Pons (tissue), 1 donor: ENCODE data around the gene APOL1.
"Not testable (repeated sequence)": the region's sequence is repeated elsewhere in the genome, so short reads cannot be mapped to it uniquely, and the experiment has no call there.

Source experiments
- DNase-seq: peaks from one replicate; pipeline ENCODE4 v3.0.0-alpha.2; 2016; ENCODE audit warnings: low spot score

The APOL1 gene, protein sequence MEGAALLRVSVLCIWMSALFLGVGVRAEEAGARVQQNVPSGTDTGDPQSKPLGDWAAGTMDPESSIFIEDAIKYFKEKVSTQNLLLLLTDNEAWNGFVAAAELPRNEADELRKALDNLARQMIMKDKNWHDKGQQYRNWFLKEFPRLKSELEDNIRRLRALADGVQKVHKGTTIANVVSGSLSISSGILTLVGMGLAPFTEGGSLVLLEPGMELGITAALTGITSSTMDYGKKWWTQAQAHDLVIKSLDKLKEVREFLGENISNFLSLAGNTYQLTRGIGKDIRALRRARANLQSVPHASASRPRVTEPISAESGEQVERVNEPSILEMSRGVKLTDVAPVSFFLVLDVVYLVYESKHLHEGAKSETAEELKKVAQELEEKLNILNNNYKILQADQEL

DNA sequence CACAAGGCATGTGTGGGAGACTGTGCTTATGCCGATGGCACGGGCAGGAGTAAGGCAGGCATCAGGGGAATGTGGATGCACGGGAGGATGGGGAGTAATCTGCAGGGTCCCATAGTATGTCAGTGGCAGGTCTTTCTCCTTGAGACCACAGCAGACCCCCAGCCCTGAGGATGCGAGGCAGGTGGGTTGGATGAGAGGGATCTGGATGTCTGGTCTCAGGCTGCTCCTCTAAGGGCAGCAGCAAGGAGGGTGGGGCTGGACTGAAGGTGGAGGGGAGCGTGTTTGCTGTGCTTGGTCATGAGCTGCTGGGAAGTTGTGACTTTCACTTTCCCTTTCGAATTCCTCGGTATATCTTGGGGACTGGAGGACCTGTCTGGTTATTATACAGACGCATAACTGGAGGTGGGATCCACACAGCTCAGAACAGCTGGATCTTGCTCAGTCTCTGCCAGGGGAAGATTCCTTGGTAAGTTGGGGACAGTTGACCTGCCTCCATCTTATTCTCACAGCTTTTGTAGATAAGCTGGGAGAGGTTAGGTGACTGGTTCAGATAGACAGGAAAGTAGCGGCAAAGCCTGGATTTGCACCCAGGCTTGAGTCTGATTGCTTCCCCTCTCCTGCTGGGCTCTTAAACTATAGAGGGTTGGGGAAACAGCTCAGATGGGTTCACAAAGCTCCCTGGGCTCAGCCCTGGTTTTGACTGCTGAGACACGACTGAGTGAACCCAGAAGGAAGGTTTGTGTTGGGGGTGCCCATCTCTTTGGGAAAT lies at the start of gene APOL1:
Gene APOL1, plus strand, starts transcription at position 380 of the 769 bp plus-strand sequence. CDS start 1,823 bp downstream, outside the sequence.
- peak; percentile 42 for DNase-seq

DNA sequence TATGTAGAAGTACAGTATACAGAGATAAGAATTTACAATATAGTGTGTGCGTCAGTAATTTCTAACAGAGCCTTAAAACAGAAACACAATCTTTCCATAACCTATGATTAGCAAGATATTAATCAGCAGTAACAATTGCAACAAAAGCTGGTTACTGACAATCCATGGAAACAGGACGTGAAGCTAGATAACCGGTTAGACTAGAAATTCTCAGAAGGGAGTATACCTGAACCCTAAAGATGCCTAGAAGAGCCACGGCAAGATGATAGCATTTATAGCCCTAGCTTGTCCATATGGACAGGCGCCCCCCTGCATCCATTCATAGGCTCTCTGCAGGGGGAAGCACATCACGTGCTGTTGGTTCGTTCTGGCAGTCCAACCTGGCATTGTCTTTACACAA lies 49.5 kb upstream of the APOL1 start:
- DNase-seq, result not testable (repeated sequence)

DNA sequence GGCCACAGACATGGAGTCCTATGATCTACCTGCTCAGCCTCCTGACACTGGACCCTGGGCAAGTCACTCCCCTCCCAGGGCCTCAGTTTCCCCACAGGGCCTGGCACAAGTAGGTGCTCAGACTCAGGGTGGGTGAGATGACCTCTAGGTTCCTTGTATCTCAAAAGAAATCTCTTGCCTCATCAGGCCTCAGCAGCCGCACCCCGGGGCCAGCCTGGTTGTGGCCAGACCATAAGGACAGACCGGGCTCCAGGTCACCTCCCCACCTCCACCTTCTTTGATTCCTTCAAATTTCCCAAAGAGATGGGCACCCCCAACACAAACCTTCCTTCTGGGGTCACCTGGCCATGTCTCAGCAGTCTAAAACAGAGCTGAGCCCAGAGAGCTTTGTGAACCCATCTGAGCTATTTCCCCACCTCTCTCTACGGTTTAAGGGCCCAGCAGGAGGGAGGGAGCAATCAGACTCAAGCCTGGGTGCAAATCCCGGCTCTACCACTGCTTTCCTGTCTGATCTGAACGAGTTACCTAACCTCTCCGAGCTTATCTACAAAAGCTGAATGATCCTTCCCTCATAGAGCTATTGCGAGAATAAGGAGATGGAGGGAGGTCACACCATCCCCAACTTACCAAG lies 48.8 kb upstream of the APOL1 start:
- DNase-seq, result no peak

DNA sequence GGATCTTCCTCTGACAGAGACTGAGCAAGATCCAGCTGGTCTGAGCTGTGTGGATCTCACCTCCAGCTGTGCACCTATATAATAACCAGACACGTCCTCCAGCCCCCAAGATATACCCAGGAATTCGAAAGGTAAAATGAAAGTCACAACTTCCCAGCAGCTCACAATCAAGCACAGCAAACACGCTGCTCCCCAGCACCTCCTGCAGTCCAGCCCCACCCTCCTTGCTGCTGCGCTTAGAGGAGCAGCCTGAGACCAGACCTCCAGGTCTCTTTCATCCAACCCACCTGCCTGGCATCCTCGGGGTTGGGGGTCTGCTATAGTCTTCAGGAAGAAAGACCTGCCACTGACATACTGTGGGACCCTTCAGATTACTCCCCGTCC lies 48.3 kb upstream of the APOL1 start:
- DNase-seq, result no peak

DNA sequence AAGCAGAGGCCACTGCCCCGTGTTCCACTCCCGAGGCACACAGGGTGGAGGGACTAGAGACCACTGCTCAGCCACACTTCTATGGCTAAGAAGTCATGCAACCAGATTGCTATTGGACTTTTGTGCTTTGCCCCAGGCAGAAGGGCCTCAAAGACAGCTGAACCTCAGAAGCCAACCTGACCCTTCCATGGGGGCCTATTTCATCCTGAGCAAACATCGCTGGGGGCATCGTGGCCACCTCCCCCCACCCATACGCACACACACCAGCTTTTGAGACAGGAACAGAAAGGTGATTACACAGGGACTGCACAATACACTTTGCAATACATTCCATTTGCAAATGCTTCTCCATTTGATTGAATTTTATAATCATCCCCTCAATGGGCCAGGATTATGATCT lies 47.4 kb upstream of the APOL1 start:
- DNase-seq, result not testable (repeated sequence)

DNA sequence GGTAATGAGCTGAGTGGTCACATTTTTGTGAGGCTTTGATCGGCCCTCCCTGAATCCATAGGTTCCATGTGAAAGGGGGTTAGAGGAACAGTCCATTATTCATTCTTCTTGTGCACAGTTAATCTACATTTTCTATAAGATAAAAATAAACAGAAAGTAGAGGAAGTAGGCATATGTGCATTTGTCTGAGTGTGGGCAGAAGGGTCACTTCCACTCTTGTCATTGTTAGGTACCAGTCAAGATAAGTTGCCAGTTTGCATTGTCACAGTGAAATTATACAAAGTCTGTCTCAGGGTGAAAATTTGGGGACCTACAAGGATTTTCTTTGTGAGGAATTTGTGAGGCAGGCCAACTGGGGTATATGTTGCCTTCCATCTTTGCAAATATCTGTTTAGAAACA lies 46.7 kb upstream of the APOL1 start:
- DNase-seq, result no peak

DNA sequence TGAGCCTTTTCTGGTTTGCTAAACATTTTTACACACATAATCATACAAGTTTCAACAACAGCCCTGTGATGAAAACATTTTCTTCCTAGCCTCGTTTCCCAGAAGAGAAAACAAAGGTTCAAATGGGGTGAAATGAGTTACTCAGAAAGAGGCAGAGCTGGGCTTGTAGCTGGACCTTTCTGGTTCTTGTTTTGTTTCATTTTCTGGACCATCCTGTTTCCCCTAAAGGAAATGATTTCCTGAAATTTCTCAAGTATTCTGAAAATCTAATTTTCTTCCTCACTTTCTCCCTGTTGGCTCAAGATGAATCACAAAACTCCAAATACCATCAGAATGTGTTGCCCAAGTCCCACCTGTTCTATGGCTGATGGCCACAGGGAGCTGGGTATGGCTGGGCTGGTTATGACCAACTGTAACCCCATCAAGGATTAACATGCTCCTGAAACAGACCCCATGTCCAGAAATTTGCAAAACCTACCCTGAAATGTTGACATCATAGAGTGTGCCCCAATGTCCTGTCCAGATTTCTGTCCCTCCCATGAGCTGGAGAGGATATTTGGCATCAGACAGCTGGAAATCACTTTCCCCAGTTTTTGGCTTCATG lies 44.7 kb upstream of the APOL1 start:
- DNase-seq, result no peak

DNA sequence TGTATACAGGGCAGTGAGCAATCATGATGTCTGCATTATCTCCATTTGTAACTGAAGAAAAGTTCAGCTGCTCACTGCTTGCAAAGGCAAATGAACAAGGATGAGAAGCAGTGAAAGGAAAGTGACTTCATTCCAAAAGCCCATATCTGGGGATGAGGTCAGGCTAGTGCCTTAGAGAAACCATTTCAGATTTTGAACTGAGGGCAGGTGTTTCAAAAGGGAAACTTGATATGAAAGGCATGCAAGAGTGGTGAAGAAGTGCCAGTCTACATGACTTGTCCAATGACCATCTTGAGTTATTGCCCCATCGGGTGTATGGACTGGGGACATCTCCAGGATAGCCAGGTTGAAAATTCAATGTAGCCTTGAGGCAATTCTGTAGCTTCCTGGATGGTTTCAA lies 44.0 kb upstream of the APOL1 start:
- no peak for DNase-seq

DNA sequence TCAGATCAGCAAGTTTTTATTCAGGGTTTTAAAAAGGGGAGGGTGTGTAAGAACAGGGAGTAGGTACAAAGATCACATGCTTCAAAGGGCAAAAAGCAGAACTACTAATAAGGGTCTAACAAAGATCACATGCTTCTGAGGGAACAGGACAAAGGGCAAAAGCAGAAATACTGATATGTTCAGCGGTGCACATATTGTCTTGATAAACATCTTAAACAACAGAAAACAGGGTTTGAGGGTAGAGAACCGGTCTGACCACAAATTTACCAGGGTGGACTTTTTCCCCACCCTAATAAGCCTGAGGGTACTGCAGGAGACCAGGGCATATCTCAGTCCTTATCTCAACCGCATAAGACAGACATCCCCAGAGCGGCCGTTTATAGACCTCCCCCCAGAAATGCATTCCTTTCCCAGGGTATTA lies 43.4 kb upstream of the APOL1 start:
- not testable (repeated sequence) for DNase-seq

DNA sequence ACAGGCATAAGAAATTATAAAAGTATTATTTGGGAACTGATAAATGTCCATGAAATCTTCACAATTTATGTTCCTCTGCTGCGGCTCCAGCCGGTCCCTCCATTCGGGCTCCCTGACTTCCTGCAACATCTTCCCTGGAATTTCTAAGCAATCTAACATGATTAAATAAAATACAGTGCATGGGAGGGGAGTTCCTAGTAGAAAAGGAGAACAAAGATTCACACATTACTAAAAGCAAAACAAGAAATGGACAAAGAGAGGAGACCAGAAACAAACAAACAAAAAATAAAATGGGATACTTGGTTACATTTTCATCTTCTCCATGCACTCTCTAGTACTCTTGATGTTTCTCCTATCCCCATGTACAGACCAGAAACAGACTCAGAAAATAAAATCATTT lies 42.7 kb upstream of the APOL1 start:
- DNase-seq, result no peak

DNA sequence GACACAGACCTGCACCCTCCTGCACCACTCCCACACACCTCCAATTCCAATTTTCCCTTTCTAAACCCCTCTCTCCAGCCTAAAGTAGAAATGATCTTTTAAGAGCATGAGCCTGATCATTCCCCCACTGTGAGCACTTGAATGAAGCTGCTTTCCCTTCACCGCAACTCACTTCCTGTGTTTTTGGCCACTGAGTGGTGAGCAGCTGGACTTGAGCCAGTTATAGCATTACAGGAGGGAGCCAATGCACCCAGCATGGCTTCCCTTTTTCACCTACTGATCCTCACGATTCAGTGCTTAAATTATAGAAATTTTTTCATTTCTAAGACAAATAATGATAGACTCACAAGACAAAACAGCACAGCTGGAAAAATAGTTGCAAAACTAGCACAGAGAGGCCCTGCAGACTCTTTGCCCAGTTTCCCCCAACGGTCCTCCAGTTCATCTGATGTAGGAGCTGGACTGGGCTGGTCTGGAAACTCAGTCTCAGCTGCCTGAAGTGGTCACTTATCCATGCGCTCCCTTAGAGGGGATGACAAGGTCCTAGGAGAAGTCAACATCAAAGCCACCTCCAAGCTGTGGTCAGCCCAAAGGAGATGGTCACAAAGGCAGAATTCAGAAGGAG lies 41.6 kb upstream of the APOL1 start:
- DNase-seq, result peak; percentile 62

DNA sequence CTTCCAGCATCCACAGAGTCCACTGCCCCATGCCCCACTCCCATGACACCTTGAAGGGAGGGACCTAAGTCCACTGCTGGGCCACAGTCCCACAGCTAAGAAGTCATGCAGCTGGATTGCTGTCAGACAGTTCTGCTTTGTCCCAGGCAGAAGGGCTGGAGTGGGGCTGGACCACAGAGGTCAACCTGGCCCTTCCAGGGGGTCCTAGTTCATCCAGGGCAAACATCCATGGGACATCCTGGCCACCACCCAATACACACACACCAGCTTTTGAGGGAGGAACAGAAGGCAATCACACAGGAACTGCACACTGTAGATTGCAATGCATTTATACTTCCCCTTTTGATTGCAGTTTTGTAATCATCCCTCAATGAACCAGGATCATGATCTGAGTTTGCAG lies 40.0 kb upstream of the APOL1 start:
- no peak for DNase-seq

DNA sequence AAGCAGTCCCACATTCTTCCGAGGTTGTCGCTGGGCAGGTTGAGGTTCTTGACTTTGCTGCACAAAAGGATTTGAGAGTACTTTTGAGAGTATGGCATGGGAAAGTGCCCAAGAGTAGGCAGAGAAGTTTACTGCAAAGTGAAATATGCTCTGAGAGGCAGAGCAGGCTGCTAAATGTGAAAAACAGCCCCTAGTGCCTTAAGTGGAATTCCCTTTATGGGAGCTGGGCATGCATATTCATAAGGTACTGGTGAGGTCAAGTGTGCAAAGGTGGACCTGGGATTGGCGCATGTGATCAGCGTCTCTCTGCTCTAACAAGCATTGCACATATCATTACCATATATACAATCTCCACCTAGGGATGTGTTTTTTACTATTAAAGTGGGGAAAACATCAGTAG lies 39.3 kb upstream of the APOL1 start:
- DNase-seq, result no peak

DNA sequence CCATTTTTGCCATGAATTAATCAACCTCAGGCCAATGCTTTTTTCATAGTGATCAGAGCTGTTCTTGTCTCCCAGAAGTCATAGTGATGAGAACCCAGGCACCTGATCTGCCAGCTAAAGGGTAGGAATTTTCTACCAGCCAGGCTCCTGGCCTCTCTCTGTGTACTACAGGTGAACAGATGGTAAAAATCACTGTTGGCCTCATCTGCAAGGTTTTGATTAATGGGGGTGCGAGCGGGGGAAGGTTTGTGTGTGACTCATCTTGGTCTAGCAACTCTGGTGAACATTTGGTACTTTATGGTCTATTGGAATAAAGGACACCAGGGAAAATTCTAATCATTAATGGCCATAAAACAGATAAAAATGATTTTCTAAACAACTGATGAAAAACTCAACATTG lies 37.0 kb upstream of the APOL1 start:
- DNase-seq, result no peak

DNA sequence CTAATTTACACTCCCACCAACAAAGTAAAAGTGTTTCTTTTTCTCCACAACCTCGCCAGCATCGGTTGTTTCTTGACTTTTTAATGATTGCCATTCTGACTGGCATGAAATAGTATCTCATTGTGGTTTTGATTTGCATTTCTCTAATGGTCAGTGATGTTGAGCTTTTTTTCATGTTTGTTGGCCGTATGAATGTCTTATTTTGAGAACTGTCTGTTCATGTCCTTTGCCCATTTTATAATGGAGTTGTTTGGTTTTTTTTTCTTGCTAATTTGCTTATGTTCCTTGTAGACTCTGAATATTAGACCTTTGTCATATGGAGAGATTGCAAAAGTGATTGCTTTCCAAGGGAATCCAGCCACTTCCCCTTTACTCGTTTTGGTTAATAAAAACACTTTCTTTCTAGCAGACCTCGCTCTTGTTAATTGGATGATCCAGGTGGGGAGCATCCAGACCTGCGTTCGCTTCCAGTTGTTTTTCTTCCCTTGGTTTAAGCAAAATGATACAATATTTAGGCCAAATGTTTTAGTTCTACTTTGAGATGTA lies 34.2 kb upstream of the APOL1 start:
- no peak for DNase-seq

DNA sequence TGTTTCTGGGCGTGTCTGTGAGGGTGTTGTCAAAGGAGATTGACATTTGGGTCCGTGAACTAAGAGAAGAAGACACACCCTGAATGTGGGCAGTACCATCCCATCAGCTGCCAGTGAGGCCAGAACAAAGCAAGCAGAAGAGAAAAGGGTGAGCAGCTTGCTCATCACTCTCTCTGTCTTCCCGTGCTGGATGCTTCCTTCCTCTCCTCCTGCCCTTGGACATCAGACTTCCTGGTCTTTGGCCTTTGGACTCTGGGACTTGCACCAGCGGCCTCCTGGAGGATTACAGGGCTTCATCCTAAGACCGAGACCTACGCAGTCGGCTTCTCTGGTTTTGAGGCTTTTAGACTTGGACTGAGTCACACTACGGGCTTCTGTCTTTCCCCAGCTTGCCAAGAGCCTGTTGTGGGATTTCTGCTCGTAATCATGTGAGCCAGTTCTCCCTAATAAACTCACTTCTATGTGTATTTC lies 32.4 kb upstream of the APOL1 start:
- peak; percentile 42 for DNase-seq

DNA sequence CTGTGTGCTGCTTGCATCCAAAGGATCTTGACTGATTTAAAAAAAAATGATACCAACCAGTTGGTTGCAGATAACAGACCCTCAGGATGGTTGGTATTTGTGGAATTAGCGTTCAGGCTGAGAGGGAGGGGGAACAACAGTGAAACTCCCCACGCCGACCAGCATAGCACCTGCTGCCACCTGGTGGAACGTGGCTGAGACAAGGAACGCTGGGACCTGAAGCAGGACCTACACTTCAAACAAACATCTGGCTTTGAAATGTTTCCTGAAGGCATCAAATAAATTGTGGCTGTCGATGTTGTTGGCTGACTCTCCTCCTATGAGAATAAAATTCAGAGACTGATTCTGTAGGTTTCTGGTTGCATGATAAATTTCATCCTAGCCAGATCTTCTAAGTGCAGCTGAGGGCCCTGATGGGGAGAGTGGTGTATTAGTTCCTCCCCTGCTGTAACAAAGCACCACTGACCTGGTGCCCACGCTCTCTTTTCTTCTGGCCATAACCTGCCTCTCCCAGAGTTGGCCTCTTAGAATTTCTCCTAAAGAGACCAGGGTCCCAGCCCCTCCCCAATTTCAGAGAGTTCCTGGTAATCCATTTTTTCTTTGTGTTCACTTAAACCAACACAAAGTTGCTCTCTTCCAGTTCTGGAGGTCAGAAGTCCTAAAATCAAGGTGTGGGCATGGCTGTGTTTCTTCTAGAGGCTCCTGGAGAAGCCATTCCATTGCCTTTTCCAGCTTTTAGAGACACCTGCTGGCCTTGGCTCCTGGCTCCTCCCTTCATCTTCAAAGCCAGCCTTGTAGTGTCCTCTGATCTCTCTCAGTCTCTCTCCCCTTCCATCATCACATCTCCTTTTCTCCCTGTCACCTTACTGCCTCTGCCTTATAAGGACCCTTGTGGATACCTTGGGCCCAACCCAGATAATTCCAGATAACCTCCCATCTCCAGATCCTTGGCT lies 30.9 kb upstream of the APOL1 start:
- DNase-seq, result peak; percentile 37

DNA sequence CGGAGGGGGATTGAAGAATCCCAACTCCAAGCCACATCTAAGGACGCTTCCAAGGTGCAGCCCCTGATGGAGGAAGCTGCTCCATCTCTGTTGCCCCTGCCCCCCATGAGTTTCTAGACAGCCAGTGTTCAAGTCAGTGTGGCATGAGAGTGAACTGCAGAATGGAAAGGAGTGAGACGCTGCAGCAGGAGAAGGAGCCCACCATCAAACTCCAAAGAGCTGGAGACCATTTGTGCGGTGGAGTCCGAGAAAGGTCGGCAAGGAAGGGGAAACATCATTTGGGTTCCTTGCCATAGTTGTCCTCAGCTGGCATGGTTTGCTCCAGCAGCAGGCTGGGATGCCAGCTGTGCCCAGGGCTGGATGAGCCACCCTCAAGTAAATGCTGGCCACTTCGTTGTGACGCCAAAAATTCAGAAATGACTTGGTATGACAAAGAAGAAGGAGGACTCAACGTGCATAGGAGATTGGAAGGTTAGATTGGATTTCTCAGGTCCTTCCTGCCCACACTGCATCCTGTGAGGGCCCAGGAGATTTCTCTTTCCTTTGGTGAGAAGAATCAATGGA lies 30.0 kb upstream of the APOL1 start:
- no peak for DNase-seq

DNA sequence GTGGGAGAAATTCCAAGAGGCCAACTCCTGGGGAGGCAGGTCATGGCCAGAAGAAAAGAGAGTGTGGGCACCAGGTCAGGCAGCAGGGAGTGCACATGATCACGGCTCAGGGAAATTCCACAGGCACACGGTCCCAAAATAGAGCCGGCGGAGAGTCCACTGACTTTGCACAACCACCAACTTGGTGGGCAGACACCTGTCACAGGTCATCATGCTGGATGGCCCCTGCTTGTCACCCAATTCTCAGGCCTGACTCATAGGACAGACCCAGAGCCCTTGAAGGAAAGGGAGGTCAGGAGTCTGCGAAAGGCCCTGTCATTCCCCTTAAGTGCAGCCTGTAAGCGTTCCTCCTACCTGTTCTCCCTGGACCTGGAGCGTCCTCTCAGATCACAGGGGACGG lies 29.4 kb upstream of the APOL1 start:
- no peak for DNase-seq

DNA sequence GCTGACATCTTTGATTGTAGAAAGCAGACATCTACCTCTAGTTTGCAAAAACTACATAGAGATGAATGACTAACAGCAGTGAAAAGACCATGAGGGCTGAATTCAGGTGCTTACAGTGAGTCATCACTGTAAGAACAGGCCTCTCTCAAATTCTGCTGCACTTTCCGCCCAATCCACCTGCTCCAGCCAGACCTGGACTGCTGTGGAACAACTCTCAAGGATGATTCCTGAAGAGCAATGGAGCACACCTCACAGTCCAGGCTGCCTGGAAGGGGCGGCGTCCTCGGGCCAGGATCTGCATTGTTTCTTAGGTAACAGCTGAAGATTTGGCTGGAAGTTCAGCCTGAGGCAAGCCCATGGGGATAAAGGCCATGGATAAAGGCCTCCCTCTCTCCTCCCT lies 28.7 kb upstream of the APOL1 start:
- DNase-seq, result no peak
